Lower leg skin (tissue), 4 donors: ENCODE results near the gene PPP1R1B. TPM values are rescaled to one million over a fixed set of nuclear protein-coding genes. Genes with fewer than 3 reads are reported as not detected.
A peak's percentile ranks its signal among the peaks of the same experiment; 100 is the strongest.

Experiments used
- DNase-seq, 2 donors: peaks; one replicate each; pipeline ENCODE4 v3.0.0-alpha.2; 2019; ENCODE audit warnings: low spot score in 2 of 2
- H3K4me3 ChIP-seq: fragments of 200-600 bp; sonication (generic); 2 replicates; pipeline ENCODE4 v1.5.1; 2017; ENCODE audit warnings: mild to moderate bottlenecking, low read depth; ENCODE audit not compliant: poor library complexity, severe bottlenecking
- CTCF ChIP-seq, 3 donors: fragments of 450-650 bp; IDR thresholded peaks; one replicate each; pipeline ENCODE4 v1.5.1; 2016; ENCODE audit warnings: antibody characterized with exemption in 3 of 3, mild to moderate bottlenecking in 3 of 3, moderate library complexity in 2 of 3
- POLR2A ChIP-seq, 2 donors: fragments of 450-650 bp; IDR thresholded peaks; one replicate each; pipeline ENCODE4 v1.6.1; 2016 to 2017; ENCODE audit warnings: antibody characterized with exemption in 2 of 2, mild to moderate bottlenecking in 1 of 2, moderate library complexity in 1 of 2
- WGBS, 2 donors: methylation state at CpG; one replicate each; pipeline ENCODE4 v1.1.5; 2018; 5-methylcytosine and 5-hydroxymethylcytosine counted together
- intact Hi-C: fragments of 100-400 bp; cut with DNase I; formaldehyde crosslinking; loops from one replicate; pipeline ENCODE4 v1.15.0; 2023; ENCODE audit warnings: low total_unique reads
- total RNA-seq, 4 donors: library from RNA; depleted of rRNA; stranded (reverse); fragments of >200 nt; gene quantifications; one replicate each; pipeline ENCODE4 v1.1.0, GENCODE V29; 2016

The PPP1R1B gene
- total RNA-seq, 4 donors from 2014 or later = 18.5 to 102 (median 51.8) TPM

- TF ChIP-seq CTCF (IDR thresholded peaks at IDR 0.05) (peak in 2 of 3 donors; percentile 88 to 92), POLR2A (IDR thresholded peaks at IDR 0.05) (no peak)
- peak; percentile 88 to 97 for DNase-seq
- H3K4me3 ChIP-seq = no peak overlapping the region
- 2 to 3% methylated on average over 12 to 15 of the region's 16 CpGs for WGBS, 2 donors
- intact Hi-C loops = loop anchor here (5.0 kb wide), 1 partner anchor 129 kb away; no protein-coding TSS in a partner anchor
Measured at GRCh38 chr17:39623356-39623950, 3.3 kb upstream of the PPP1R1B start.

GRCh38 chr17:39624313-39624712 lies 2.4 kb upstream of the PPP1R1B start:
- intact Hi-C loops = loop anchor here (5.0 kb wide), 1 partner anchor 128 kb away; no protein-coding TSS in a partner anchor

GRCh38 chr17:39625198-39625785 lies 1.5 kb upstream of the PPP1R1B start:
- 48 to 59% methylated on average over 4 to 5 of the region's 5 CpGs for WGBS, 2 donors

More at GRCh38 chr17:39624313-39624712, 2.4 kb upstream of the PPP1R1B start:
- H3K4me3 ChIP-seq = no peak overlapping the region
- no peak for TF ChIP-seq CTCF (IDR thresholded peaks at IDR 0.05)
- TF ChIP-seq POLR2A (IDR thresholded peaks at IDR 0.05) = no peak
- 52 to 56% methylated on average over 8 of the region's 8 CpGs for WGBS, 2 donors
- no peak for DNase-seq

GRCh38 chr17:39627047-39627711 lies 427 bp downstream of the PPP1R1B start:
- no peak for DNase-seq

More at GRCh38 chr17:39625198-39625785, 1.5 kb upstream of the PPP1R1B start:
- no peak for DNase-seq
- H3K4me3 ChIP-seq = no peak overlapping the region
- intact Hi-C loops = no loop called here
- TF ChIP-seq CTCF (IDR thresholded peaks at IDR 0.05) (no peak), POLR2A (IDR thresholded peaks at IDR 0.05) (no peak)

More at GRCh38 chr17:39627047-39627711, 427 bp downstream of the PPP1R1B start:
- 1 to 6% methylated on average over 16 to 31 of the region's 72 CpGs for WGBS, 2 donors
- intact Hi-C loops = no loop called here
- TF ChIP-seq CTCF (IDR thresholded peaks at IDR 0.05) (no peak), POLR2A (IDR thresholded peaks at IDR 0.05) (no peak)
- H3K4me3 ChIP-seq = no peak overlapping the region
